ENCODE results near the gene C16orf92.

C16orf92 gene

DNA sequence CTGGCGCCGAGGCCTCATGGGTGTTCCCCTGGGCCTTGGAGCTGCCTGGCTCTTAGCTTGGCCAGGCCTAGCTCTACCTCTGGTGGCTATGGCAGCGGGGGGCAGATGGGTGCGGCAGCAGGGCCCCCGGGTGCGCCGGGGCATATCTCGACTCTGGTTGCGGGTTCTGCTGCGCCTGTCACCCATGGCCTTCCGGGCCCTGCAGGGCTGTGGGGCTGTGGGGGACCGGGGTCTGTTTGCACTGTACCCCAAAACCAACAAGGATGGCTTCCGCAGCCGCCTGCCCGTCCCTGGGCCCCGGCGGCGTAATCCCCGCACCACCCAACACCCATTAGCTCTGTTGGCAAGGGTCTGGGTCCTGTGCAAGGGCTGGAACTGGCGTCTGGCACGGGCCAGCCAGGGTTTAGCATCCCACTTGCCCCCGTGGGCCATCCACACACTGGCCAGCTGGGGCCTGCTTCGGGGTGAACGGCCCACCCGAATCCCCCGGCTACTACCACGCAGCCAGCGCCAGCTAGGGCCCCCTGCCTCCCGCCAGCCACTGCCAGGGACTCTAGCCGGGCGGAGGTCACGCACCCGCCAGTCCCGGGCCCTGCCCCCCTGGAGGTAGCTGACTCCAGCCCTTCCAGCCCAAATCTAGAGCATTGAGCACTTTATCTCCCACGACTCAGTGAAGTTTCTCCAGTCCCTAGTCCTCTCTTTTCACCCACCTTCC lies 35.5 kb upstream of the C16orf92 start:
- POLR2A ChIA-PET, result interaction anchor here (2.4 to 10.5 kb wide), 3 partner anchors 6 to 61 kb away, joined by 8 to 74 read pairs (median 72); partner anchors contain the start of genes HIRIP3, INO80E, KCTD13 and TAOK2
- TF ChIP-seq SUZ12 (IDR thresholded peaks at IDR 0.05) (no peak), FOXM1 (IDR thresholded peaks at IDR 0.05; ENCODE audit: borderline replicate concordance) (no peak)
- DNase-seq (ENCODE audit: extremely low spot score), result no peak
- CTCF ChIA-PET, result no interaction called here

DNA sequence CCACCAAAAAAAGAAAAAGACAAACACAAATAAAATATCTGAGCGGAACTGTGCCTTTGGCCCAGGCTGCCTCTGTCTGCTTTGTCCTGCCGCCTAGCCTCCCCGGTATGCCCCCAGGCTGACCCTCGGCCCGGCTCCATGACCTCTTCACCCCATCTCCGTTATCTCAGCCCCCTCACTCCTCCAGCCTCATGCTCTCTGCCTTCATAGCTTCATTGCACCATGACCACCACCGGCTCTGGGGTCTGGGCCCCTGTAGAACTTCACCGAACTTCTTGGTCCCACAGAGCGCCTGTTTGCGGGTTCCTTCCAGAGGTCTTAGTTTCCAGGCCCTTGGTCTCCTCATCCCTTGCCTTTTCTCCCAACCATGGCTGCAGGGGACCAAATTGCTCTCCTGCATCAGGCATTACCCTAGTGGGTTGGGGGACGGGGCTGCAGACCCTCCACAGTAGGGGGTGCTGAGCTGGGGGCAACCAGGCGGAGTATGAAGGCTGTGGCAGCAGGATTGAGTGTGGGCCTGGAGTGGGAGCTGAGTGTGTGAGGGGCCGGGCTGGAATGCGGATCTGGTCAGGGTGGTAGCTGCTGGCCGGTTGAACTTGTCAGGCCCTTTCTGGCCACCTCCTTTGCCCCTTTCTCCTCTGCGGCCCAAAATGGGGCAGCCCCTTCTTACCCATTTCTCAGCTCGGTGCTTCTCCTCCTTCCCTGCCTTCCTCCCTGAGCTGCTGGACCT lies 34.5 kb upstream of the C16orf92 start:
- ChIA-PET POLR2A (interaction anchor here (1.2 to 7.6 kb wide), 3 partner anchors 10 to 88 kb away, joined by 3 to 72 read pairs (median 5); partner anchors contain the start of genes ASPHD1 and TAOK2), CTCF (interaction anchor here (0.7 to 1.0 kb wide), 4 partner anchors 14 to 100 kb away, joined by 3 read pairs; no protein-coding TSS in a partner anchor)
- TF ChIP-seq, protein P1, sequence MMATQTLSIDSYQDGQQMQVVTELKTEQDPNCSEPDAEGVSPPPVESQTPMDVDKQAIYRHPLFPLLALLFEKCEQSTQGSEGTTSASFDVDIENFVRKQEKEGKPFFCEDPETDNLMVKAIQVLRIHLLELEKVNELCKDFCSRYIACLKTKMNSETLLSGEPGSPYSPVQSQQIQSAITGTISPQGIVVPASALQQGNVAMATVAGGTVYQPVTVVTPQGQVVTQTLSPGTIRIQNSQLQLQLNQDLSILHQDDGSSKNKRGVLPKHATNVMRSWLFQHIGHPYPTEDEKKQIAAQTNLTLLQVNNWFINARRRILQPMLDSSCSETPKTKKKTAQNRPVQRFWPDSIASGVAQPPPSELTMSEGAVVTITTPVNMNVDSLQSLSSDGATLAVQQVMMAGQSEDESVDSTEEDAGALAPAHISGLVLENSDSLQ (IDR thresholded peaks at IDR 0.05), result no peak
- no peak for TF ChIP-seq SUZ12 (IDR thresholded peaks at IDR 0.05)
- TF ChIP-seq TARDBP (IDR thresholded peaks at IDR 0.05), result no peak
- TF ChIP-seq BHLHE40 (IDR thresholded peaks at IDR 0.05; ENCODE audit: borderline replicate concordance), result no peak
- TF ChIP-seq ELF4 (IDR thresholded peaks at IDR 0.05), result no peak
- TF ChIP-seq L3MBTL2 (conservative IDR thresholded peaks at IDR 0.05), result no peak
- no peak for TF ChIP-seq ZNF384 (IDR thresholded peaks at IDR 0.05)
- TF ChIP-seq LEF1 (IDR thresholded peaks at IDR 0.05; ENCODE audit: borderline replicate concordance), result no peak
- no peak for TF ChIP-seq NFRKB (IDR thresholded peaks at IDR 0.05)
- TF ChIP-seq CTBP1 (IDR thresholded peaks at IDR 0.05; ENCODE audit: borderline replicate concordance), result no peak
- no peak for TF ChIP-seq FOXM1 (IDR thresholded peaks at IDR 0.05; ENCODE audit: borderline replicate concordance)
- no peak for TF ChIP-seq SP1 (IDR thresholded peaks at IDR 0.05)
- no peak for TF ChIP-seq FOXA1 (IDR thresholded peaks at IDR 0.05)
- no peak for TF ChIP-seq ARNT (IDR thresholded peaks at IDR 0.05)
- no peak for TF ChIP-seq FOXK2 (IDR thresholded peaks at IDR 0.05)
- no peak for TF ChIP-seq HDGF (IDR thresholded peaks at IDR 0.05; ENCODE audit: borderline replicate concordance)
- no peak for DNase-seq (ENCODE audit: extremely low spot score)

DNA sequence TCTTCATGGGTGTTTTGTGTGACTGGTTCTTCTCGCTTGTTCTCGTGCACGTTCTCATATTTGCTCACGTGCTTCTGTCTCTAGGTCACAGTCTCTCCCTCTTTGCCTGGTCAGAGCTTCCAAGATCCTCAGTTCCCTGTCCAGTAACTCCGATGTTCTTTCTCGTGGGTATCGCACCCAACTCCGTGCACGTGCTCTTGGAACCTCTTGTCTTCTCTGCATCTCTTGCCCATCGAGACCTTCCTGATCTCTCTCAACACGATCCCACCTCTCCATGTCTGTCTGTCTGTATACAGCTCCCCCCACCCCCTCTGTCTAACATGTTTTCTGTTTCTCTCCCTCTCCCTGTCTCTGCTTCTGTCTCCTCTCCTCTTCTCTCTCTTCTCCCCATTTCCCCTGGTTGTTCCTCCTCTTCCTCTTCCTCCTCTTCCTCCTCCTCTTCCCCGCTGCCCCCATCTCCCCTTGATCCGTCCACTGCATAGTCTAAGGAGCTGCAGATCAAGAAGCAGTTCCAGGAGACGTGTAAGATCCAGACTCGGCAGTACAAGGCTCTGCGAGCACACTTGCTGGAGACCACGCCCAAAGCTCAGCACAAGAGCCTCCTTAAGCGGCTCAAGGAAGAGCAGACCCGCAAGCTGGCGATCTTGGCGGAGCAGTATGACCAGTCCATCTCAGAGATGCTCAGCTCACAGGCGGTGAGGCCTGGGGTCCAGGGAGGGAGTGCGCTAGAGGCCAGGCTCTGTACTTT lies 33.7 kb upstream of the C16orf92 start:
- POLR2A ChIA-PET, result interaction anchor here (0.7 to 7.6 kb wide), 5 partner anchors 10 to 89 kb away, joined by 3 to 72 read pairs (median 3); partner anchors contain the start of genes ASPHD1 and TAOK2
- DNase-seq (ENCODE audit: extremely low spot score), result no peak
- CTCF ChIA-PET, result interaction anchor here (0.7 to 1.0 kb wide), 3 partner anchors 13 to 141 kb away, joined by 3 read pairs; no protein-coding TSS in a partner anchor
- no peak for TF ChIP-seq HDGF (IDR thresholded peaks at IDR 0.05; ENCODE audit: borderline replicate concordance)
- no peak for TF ChIP-seq SP1 (IDR thresholded peaks at IDR 0.05)
- TF ChIP-seq FOXA1 (IDR thresholded peaks at IDR 0.05), result no peak
- TF ChIP-seq L3MBTL2 (conservative IDR thresholded peaks at IDR 0.05), result no peak
- TF ChIP-seq, protein P1 (IDR thresholded peaks at IDR 0.05), result no peak
- no peak for TF ChIP-seq FOXK2 (IDR thresholded peaks at IDR 0.05)
- TF ChIP-seq SUZ12 (IDR thresholded peaks at IDR 0.05), result no peak
- TF ChIP-seq NFRKB (IDR thresholded peaks at IDR 0.05), result no peak
- TF ChIP-seq CTBP1 (IDR thresholded peaks at IDR 0.05; ENCODE audit: borderline replicate concordance), result no peak
- TF ChIP-seq ARNT (IDR thresholded peaks at IDR 0.05), result no peak

GRCh38 chr16:29990034-29990433 lies 33.0 kb upstream of the C16orf92 start:
- TF ChIP-seq FOXA1 (IDR thresholded peaks at IDR 0.05) (no peak), ELF4 (IDR thresholded peaks at IDR 0.05) (no peak), HDGF (IDR thresholded peaks at IDR 0.05; ENCODE audit: borderline replicate concordance) (no peak), NFRKB (IDR thresholded peaks at IDR 0.05) (no peak), L3MBTL2 (conservative IDR thresholded peaks at IDR 0.05) (no peak), FOXK2 (IDR thresholded peaks at IDR 0.05) (no peak), ARNT (IDR thresholded peaks at IDR 0.05) (no peak), TARDBP (IDR thresholded peaks at IDR 0.05) (no peak), SUZ12 (IDR thresholded peaks at IDR 0.05) (no peak), FOXM1 (IDR thresholded peaks at IDR 0.05; ENCODE audit: borderline replicate concordance) (no peak), BHLHE40 (IDR thresholded peaks at IDR 0.05; ENCODE audit: borderline replicate concordance) (no peak), LEF1 (IDR thresholded peaks at IDR 0.05; ENCODE audit: borderline replicate concordance) (no peak), SP1 (IDR thresholded peaks at IDR 0.05) (no peak), CTBP1 (IDR thresholded peaks at IDR 0.05; ENCODE audit: borderline replicate concordance) (no peak), ZNF384 (IDR thresholded peaks at IDR 0.05) (no peak)
- TF ChIP-seq, protein P1 (IDR thresholded peaks at IDR 0.05), result no peak
- ChIA-PET POLR2A (interaction anchor here (0.7 to 7.6 kb wide), 4 partner anchors 11 to 49 kb away, joined by 3 to 72 read pairs (median 38); partner anchors contain the start of gene TAOK2), CTCF (interaction anchor here (0.7 kb wide), 1 partner anchor 142 kb away, joined by 3 read pairs; no protein-coding TSS in a partner anchor)
- no peak for DNase-seq (ENCODE audit: extremely low spot score)

Measured in HEK293T (cell line).